ENCODE results near the gene NSMCE1. TPM values are rescaled to one million over a fixed set of nuclear protein-coding genes. Genes with fewer than 3 reads are reported as not detected.

Gene NSMCE1
- total RNA-seq, 1 experiment from 2014 or later: 47.9 TPM

GRCh38 chr16:27195076-27195741 is 73.4 kb downstream of the NSMCE1 start:
- in situ Hi-C loops (cut with HindIII; ENCODE audit: low pct_unique_long_range_greater_than_20kb, low sequenced_read_pairs): no loop called here
- DNase-seq (ENCODE audit: low read depth): no peak

DNA sequence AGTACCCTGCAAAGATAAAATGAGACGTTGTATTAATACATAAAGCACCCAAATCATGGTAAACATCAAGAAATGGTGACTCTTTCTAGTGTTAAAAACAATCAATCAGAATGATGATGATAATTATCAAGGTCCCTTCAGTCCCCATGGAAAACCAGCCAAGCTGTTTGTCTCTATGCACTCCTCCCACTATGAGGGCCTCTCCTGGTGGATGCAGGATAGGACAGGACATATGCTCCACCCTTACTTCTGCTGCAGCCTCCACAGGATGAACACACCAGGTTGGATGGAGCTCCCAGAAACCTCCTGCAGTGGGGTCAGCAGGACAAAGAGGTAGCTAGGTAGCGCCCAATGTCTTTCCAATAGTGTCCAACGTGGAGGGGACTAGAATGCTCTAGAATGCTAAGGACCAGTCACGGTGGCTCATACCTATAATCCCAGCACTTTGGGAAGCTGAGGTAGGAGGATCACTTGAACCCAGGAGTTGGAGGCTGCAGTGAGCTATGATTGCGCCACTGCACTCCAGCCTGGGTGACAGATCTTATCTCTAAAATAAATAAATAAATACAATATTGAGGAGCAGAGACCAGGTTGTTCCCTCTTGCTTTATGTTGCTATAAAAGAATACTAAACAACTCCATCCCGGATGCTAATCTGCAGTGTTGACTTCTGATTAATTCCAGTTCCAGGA is 75.1 kb downstream of the NSMCE1 start:
- DNase-seq (ENCODE audit: low read depth): no peak
- in situ Hi-C loops (cut with HindIII; ENCODE audit: low pct_unique_long_range_greater_than_20kb, low sequenced_read_pairs): no loop called here

GRCh38 chr16:27191352-27191924 is 77.1 kb downstream of the NSMCE1 start:
- in situ Hi-C loops (cut with HindIII; ENCODE audit: low pct_unique_long_range_greater_than_20kb, low sequenced_read_pairs): no loop called here
- DNase-seq (ENCODE audit: low read depth): no peak

DNA sequence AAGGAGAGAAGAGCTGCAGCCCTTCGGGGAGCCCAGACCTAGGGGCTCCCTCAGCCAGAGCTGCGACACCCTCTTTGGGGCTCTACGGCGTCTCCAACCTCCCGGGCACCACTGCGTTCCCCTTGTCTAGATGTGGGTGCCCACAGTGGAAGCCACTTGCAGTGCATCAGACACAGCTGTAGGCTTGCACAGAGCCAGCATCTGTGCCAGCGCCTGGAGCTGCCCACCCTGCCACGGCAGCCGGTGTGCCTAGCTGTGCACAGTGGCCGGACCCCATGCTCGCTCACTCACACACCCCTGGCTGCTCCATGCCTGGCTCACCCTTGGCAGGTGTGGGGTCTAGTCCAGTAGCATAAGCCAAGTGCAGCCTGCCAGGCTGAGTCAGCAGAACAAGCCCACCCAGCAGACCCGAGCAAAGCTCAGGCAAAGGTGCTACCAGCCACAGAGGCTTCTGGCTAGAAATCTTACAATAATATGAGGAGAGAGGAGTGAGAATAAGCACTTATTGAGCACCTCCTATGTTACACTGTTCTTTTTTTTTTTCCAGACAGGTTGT is 78.2 kb downstream of the NSMCE1 start:
- no peak for DNase-seq (ENCODE audit: low read depth)
- in situ Hi-C loops (cut with HindIII; ENCODE audit: low pct_unique_long_range_greater_than_20kb, low sequenced_read_pairs): no loop called here

DNA sequence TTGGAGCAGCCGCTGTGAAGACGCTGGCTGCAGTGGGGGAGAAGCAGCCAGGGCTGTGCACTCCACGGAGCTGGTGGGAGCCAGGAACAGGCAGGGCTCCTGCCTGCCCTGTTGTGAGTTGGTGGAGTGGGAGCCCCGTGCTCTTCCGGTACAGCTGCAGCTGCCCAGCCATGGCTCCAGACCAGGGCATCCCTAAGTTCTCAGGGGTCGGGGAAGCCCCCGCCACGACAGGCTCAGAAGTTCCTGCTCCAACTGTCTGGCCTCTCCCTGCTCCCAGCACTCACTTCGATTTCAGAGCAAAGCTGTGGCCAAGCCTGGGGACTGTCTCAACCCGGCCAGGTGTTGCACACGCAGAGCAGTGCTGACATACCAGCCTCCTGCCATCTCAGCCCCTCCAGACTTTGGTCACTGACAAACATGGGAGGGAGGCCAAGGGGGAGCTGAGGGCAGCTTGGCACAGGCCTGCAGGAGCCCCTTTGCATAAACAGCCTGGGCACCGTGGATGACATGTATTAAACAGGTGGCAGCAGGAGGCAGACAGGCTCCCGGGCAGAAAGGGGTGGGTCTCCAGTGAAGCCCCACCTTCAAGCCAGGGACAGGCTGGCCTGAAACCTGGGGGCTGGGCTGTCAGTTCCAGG is 79.1 kb downstream of the NSMCE1 start:
- no peak for DNase-seq (ENCODE audit: low read depth)
- in situ Hi-C loops (cut with HindIII; ENCODE audit: low pct_unique_long_range_greater_than_20kb, low sequenced_read_pairs): no loop called here

- in situ Hi-C loops (cut with HindIII; ENCODE audit: low pct_unique_long_range_greater_than_20kb, low sequenced_read_pairs): no loop called here
These were observed 79.9 kb downstream of the NSMCE1 start for GRCh38 chr16:27188633-27189032.

GRCh38 chr16:27185776-27186130 is 82.8 kb downstream of the NSMCE1 start:
- DNase-seq (ENCODE audit: low read depth): no peak
- in situ Hi-C loops (cut with HindIII; ENCODE audit: low pct_unique_long_range_greater_than_20kb, low sequenced_read_pairs): no loop called here

More at GRCh38 chr16:27188633-27189032, 79.9 kb downstream of the NSMCE1 start:
- DNase-seq (ENCODE audit: low read depth): no peak

DNA sequence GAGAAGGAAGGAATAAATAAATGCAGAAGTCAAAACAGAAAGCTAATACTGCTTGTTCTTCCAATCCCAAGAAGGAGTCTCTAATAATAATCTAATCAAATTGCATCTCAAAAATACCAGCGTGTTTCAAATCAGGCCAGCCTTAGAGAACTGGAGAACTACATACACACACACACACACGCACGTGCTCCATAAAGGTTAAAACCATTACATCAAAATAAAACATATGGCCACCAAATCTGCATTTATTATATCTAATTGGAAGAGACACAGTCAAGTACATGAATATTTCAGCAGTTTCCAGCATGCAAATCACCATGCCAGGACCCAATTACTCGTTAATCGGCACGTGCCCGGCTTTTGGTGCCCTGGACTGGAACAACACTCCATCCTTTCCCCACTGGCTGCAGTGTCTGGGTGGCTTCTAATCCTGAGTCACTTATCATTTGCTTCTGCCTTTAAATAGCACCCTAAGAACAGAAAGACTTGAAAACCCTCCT is 85.6 kb downstream of the NSMCE1 start:
- in situ Hi-C loops (cut with HindIII; ENCODE audit: low pct_unique_long_range_greater_than_20kb, low sequenced_read_pairs): no loop called here
- DNase-seq (ENCODE audit: low read depth): no peak

DNA sequence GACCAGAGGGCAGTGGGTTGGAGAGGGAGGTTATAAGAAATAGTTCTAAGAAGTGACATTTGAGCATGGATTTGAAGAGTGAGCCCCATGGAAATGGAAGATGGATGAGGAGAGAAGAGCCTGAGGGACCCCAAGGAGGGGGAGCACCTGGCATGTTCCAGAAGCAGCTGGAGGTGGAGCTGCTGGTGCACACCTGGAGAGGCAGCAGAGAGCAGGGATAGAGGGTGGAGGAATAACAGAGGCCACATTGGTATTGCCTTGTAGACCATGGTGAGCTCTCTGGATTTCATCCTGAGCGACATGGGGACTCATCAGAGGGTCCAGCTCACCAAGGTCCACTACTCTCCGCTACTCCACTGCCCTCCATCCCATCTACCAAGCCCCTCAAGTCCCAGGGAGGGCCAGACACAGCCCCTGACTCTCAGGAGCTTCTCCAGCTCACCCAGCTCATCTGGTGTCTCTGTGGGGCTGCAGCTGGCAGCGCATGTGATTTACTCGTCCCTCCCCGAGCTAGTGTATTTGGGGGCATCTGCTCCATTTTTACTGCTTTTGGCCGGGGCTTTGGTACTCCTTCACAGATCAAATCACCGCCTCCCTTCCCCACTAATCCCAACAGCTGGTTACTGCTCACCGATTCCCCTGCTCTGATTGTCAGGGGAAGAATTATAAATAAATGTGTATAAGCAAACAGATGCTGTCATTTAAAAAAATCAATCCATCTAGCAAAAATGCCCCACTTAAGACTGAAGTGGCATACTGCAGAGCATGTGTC is 87.4 kb downstream of the NSMCE1 start:
- no peak for DNase-seq (ENCODE audit: low read depth)
- in situ Hi-C loops (cut with HindIII; ENCODE audit: low pct_unique_long_range_greater_than_20kb, low sequenced_read_pairs): no loop called here

DNA sequence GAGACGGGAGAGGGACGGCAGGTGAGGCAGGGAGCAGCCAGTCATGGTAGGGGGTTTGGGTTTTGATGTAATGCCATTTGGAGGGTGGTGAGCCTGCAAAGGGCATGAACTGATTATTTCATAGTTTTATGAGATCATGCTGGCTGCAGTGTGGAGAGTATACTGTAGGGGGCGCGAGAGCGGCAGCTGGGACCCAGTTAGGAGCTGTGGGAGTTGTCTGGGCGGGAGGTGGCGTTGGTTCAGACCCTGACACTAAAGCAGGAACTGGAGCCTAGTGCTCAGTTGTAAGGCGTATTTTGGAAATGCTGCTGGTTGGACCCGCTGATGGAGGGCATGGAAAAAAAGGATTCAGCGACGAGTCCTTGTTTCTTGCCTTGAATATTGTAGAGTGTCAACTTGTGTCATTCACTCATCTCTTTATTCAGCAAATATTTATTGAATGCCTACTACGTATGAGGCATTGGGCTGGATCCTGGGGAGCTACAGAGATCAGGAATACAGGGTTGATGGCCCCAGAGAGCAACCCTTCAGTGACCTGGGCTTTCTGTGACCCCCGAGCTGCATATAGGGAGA is 89.0 kb downstream of the NSMCE1 start:
- DNase-seq (ENCODE audit: low read depth): no peak

DNA sequence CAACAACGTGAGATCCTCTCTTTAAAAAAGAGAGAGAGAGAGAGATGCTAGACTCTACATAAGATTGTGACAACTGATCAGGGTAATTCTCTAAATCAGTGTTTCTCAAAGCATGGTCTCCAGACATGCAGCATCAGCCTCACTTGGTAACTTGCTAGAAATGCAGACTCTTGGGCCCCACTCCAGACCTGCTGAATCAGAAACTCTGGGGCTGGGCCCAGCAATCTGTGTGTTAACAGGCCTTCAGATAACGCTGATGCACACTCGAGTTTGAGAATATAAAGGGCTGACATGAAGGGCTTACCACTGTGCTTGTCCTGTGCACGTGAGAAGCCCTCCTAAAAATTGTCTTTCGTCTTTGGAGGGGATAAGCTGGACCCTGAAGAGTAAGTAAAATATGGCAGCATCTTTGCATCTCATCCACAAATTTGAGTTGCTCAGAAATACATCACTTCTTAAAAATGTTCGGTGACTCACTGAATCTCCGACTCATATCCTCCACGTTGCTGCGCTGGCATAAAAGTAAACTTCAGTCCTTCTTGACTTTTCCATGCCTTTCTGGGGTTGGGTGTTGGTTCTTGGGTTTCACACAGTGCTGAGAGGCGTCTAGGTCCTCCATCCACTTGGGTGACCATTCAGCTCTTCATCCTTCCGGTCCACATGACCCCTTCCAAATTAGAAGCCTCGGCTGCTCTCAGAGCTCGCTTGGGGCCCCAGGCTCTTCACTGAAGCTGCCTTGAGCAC is 91.4 kb downstream of the NSMCE1 start:
- no peak for DNase-seq (ENCODE audit: low read depth)
- in situ Hi-C loops (cut with HindIII; ENCODE audit: low pct_unique_long_range_greater_than_20kb, low sequenced_read_pairs): no loop called here

More for the DNA sequence above, 89.0 kb downstream of the NSMCE1 start:
- in situ Hi-C loops (cut with HindIII; ENCODE audit: low pct_unique_long_range_greater_than_20kb, low sequenced_read_pairs): no loop called here

DNA sequence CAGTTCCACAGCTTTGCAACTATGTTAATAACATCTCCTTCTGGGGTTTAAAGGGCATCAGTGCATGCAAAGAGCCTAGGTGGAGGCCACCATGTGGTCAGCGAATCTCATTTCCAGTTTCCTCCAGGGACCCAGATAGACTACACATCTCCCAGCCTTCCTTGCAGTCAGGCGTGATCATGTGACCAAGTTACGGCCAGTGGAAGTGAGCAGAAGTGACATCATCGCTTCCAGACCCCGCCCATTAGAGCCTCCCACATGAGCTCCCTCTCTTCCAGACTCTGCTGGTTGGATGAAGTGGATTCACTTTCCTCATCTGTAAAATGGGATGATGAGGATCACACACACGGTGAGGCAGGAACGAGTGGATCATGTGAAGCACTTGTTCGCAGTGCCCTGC is 92.7 kb downstream of the NSMCE1 start:
- DNase-seq (ENCODE audit: low read depth): no peak
- in situ Hi-C loops (cut with HindIII; ENCODE audit: low pct_unique_long_range_greater_than_20kb, low sequenced_read_pairs): no loop called here

Other genes with a start within 250 kb of the NSMCE1 start
- gene C16orf82, start 201.8 kb downstream of the NSMCE1 start, total RNA-seq (2014; rRNA removed; shearing (Covaris generic); ENCODE audit: low replicate concordance): not detected in 2 replicates
- 3.4 and 6.4 TPM in 2 replicates for gene KDM8, start 65.2 kb downstream of the NSMCE1 start, total RNA-seq (2014; rRNA removed; shearing (Covaris generic); ENCODE audit: low replicate concordance)
- gene IL4R, start 45.2 kb upstream of the NSMCE1 start, total RNA-seq (2014; rRNA removed; shearing (Covaris generic); ENCODE audit: low replicate concordance): 14.9 and 26.0 TPM in 2 replicates
- 0.55 and 1.4 TPM in 2 replicates for gene IL21R, start 133.4 kb upstream of the NSMCE1 start, total RNA-seq (2014; rRNA removed; shearing (Covaris generic); ENCODE audit: low replicate concordance)

All from Caki2 (cell line).